NCI-H1048 (cell line): ENCODE results near the gene FOXO3.

Experiments
- DNase-seq: peaks from one replicate; lab custom pipeline; 2025; lab: John Stamatoyannopoulos, UW

Gene FOXO3

GRCh38 chr6:108712946-108713345 is 152.2 kb downstream of the FOXO3 start:
- no peak for DNase-seq

- no peak for DNase-seq
These were observed 153.5 kb downstream of the FOXO3 start for GRCh38 chr6:108714101-108714765.

GRCh38 chr6:108714766-108715414 is 154.2 kb downstream of the FOXO3 start:
- no peak for DNase-seq

GRCh38 chr6:108715832-108716231 is 155.1 kb downstream of the FOXO3 start:
- DNase-seq = no peak

- DNase-seq = no peak
These were observed 156.4 kb downstream of the FOXO3 start for GRCh38 chr6:108716801-108717791.

- no peak for DNase-seq
These were observed 158.8 kb downstream of the FOXO3 start for GRCh38 chr6:108719477-108719876.

GRCh38 chr6:108720827-108721226 is 160.1 kb downstream of the FOXO3 start:
- DNase-seq = no peak

- DNase-seq = no peak
These were observed 160.6 kb downstream of the FOXO3 start for GRCh38 chr6:108721286-108721685.

- DNase-seq = no peak
These were observed 162.9 kb downstream of the FOXO3 start for GRCh38 chr6:108723594-108723993.

GRCh38 chr6:108726726-108727339 is 166.1 kb downstream of the FOXO3 start:
- no peak for DNase-seq

- no peak for DNase-seq
These were observed 167.4 kb downstream of the FOXO3 start for GRCh38 chr6:108727966-108728730.

- no peak for DNase-seq
These were observed 168.1 kb downstream of the FOXO3 start for GRCh38 chr6:108728826-108729225.

GRCh38 chr6:108730635-108731515 is 170.2 kb downstream of the FOXO3 start:
- no peak for DNase-seq

- no peak for DNase-seq
These were observed 171.6 kb downstream of the FOXO3 start for GRCh38 chr6:108732091-108732870.

GRCh38 chr6:108733051-108733450 is 172.3 kb downstream of the FOXO3 start:
- DNase-seq = no peak

GRCh38 chr6:108733706-108734265 is 173.1 kb downstream of the FOXO3 start:
- DNase-seq = no peak
